HCT116 (cell line): ENCODE results near the gene COX10. TPM values are rescaled to one million over a fixed set of nuclear protein-coding genes. Genes with fewer than 3 reads are reported as not detected.

Experiments used
- ATAC-seq: fragments of 200-7000 bp; cut with Tn5 transposase; 2 replicates; pipeline ENCODE4 v1.9.1; 2020; ENCODE audit warnings: mild to moderate bottlenecking, moderate library complexity
- BruUV-seq: library from RNA; stranded (reverse); fragments of 400-500 nt; replicated peaks from 2 replicates; lab custom pipeline; 2021; lab: Mats Ljungman, UMichigan
- CTCF ChIA-PET: fragments of 300-600 bp; sonication (Branson Sonifier 250); formaldehyde crosslinking; loops from one replicate; lab custom pipeline; 2021; ENCODE audit warnings: antibody characterized with exemption; lab: Charles Lee
- POLR2A ChIA-PET: fragments of 300-600, 350-600 bp; sonication (Branson Sonifier 250); formaldehyde crosslinking; loops from one replicate; lab custom pipeline; 2021; ENCODE audit warnings: antibody characterized with exemption; lab: Charles Lee
- RAD21 ChIA-PET, 2 experiments: fragments of 300-600 bp; sonication (Branson Sonifier 250); formaldehyde crosslinking; loops; one replicate each; lab custom pipeline; 2023; ENCODE audit warnings: low total read pairs in 2 of 2; ENCODE audit not compliant: uncharacterized antibody in 2 of 2, unreplicated experiment in 2 of 2, low non-redundant PET in 1 of 2; lab: Charles Lee
- DNase-seq: peaks from one replicate; pipeline ENCODE4 v3.0.0-alpha.2; 2010; ENCODE audit warnings: low read depth, low spot score
- H2AFZ ChIP-seq: fragments of 200-600 bp; shearing (Covaris generic), sonication (generic); 2 replicates; pipeline ENCODE4 v1.6.1; 2017; ENCODE audit warnings: low read depth, mixed run types, mixed read lengths, antibody characterized with exemption, low read length; ENCODE audit not compliant: poor library complexity, severe bottlenecking
- H3K27ac ChIP-seq: 2 replicates; pipeline ENCODE4 v1.5.1; 2012; ENCODE audit warnings: low read depth, low read length
- H3K27me3 ChIP-seq: fragments of 200-600 bp; sonication (generic); 2 replicates; pipeline ENCODE4 v1.6.1; 2016; ENCODE audit warnings: mixed run types, low read length, mixed read lengths; ENCODE audit not compliant: insufficient read depth
- H3K36me3 ChIP-seq, 2 experiments: fragments of 200-500 bp in 1 of 2; fragments of 200-600 bp in 1 of 2; sonication (Bioruptor generic) in 1 of 2; sonication (generic) in 1 of 2; 2 replicates each; pipeline versions ENCODE4 v1.5.1 to v1.6.1; 2014 to 2016; ENCODE audit warnings: low read length in 2 of 2, inconsistent platforms in 1 of 2, mixed read lengths in 1 of 2, mixed run types in 1 of 2; ENCODE audit not compliant: insufficient read depth in 2 of 2, control insufficient read depth in 1 of 2
- H3K4me1 ChIP-seq, 2 experiments: fragments of 200-600 bp in 1 of 2; sonication (generic) in 1 of 2; 2 replicates each; pipeline versions ENCODE4 v1.5.1 to v1.6.1; 2012 to 2017; ENCODE audit warnings: low read length in 2 of 2, inconsistent platforms in 1 of 2, mild to moderate bottlenecking in 1 of 2, mixed read lengths in 1 of 2, mixed run types in 1 of 2, moderate library complexity in 1 of 2; ENCODE audit not compliant: insufficient read depth in 2 of 2, control insufficient read depth in 1 of 2
- H3K4me2 ChIP-seq: fragments of 200-600 bp; sonication (generic); 2 replicates; pipeline ENCODE4 v1.6.1; 2017; ENCODE audit warnings: mixed run types, low read length, mixed read lengths
- H3K4me3 ChIP-seq, 2 experiments: fragments of 200-600 bp in 1 of 2; sonication (generic) in 1 of 2; replicated peaks in 1 of 2; 2 replicates each; pipeline ENCODE4 v1.5.1; 2011 to 2016; ENCODE audit warnings: low read length in 2 of 2, control low read depth in 1 of 2, low read depth in 1 of 2, mild to moderate bottlenecking in 1 of 2, mixed read lengths in 1 of 2, mixed run types in 1 of 2
- H3K79me2 ChIP-seq: fragments of 200-600 bp; sonication (generic); 2 replicates; pipeline ENCODE4 v1.6.1; 2017; ENCODE audit warnings: mild to moderate bottlenecking, mixed run types, low read length, moderate library complexity, mixed read lengths; ENCODE audit not compliant: insufficient read depth
- H3K9ac ChIP-seq: fragments of 200-600 bp; sonication (generic); 2 replicates; pipeline ENCODE4 v1.6.1; 2016; ENCODE audit warnings: low read length, mixed read lengths
- H3K9me2 ChIP-seq: fragments of 200-600 bp; sonication (generic), shearing (Covaris generic); 2 replicates; pipeline ENCODE4 v1.6.1; 2017; ENCODE audit warnings: mixed run types, mild to moderate bottlenecking, moderate library complexity; ENCODE audit not compliant: insufficient read depth
- H3K9me3 ChIP-seq, 2 experiments: fragments of 200-500 bp in 1 of 2; fragments of 200-600 bp in 1 of 2; sonication (Bioruptor generic) in 1 of 2; sonication (generic) in 1 of 2; 2 replicates each; pipeline ENCODE4 v1.6.1; 2014 to 2017; ENCODE audit warnings: low read length in 2 of 2, mixed read lengths in 2 of 2, inconsistent platforms in 1 of 2, low read depth in 1 of 2, mild to moderate bottlenecking in 1 of 2, mixed run types in 1 of 2, moderate library complexity in 1 of 2; ENCODE audit not compliant: control insufficient read depth in 1 of 2, insufficient read depth in 1 of 2
- H4K20me1 ChIP-seq: fragments of 200-600 bp; sonication (generic), shearing (Covaris generic); 2 replicates; pipeline ENCODE4 v1.6.1; 2017; ENCODE audit warnings: mixed run types, mild to moderate bottlenecking, moderate library complexity; ENCODE audit not compliant: insufficient read depth
- CBX3 ChIP-seq: IDR thresholded peaks from 2 replicates; pipeline ENCODE4 v1.6.1; 2012; ENCODE audit warnings: low read depth
- CTCF ChIP-seq, 3 experiments: fragments of 200-600 bp in 1 of 3; sonication (generic) in 1 of 3; IDR thresholded peaks in 2 of 3; conservative IDR thresholded peaks in 1 of 3; 2 replicates each; pipeline ENCODE4 v1.5.1; 2012 to 2017; ENCODE audit warnings: low read depth in 2 of 3, low read length in 2 of 3, antibody characterized with exemption in 1 of 3, borderline replicate concordance in 1 of 3, control low read depth in 1 of 3, mild to moderate bottlenecking in 1 of 3, mixed read lengths in 1 of 3, mixed run types in 1 of 3, moderate library complexity in 1 of 3; ENCODE audit not compliant: insufficient read depth in 1 of 3
- ELF1 ChIP-seq: IDR thresholded peaks from 2 replicates; pipeline ENCODE4 v1.6.1; 2012; ENCODE audit warnings: low read depth, borderline replicate concordance
- EZH2phosphoT487 ChIP-seq: fragments of 200-600 bp; IDR thresholded peaks from 2 replicates; pipeline ENCODE4 v1.6.1; 2018; ENCODE audit warnings: antibody characterized with exemption, borderline replicate concordance
- FOSL1 ChIP-seq: IDR thresholded peaks from 2 replicates; pipeline ENCODE4 v1.6.1; 2012; ENCODE audit warnings: low read depth
- MAX ChIP-seq: IDR thresholded peaks from 2 replicates; pipeline ENCODE4 v1.6.1; 2012
- POLR2A ChIP-seq: IDR thresholded peaks from 2 replicates; pipeline ENCODE4 v1.7.0; 2011; ENCODE audit warnings: borderline replicate concordance; ENCODE audit not compliant: insufficient read depth, insufficient read length; ENCODE audit errors: extremely low read depth
- POLR2AphosphoS5 ChIP-seq: IDR thresholded peaks from 2 replicates; pipeline ENCODE4 v1.6.1; 2011; ENCODE audit warnings: mild to moderate bottlenecking, low read depth, low read length, moderate library complexity
- SIN3A ChIP-seq: IDR thresholded peaks from 2 replicates; pipeline ENCODE4 v1.6.1; 2012; ENCODE audit warnings: low read depth
- TCF7L2 ChIP-seq: IDR thresholded peaks from 2 replicates; pipeline ENCODE4 v1.7.0; 2011; ENCODE audit warnings: borderline replicate concordance, inconsistent platforms; ENCODE audit not compliant: insufficient read depth, insufficient read length; ENCODE audit errors: extremely low read depth
- ZBTB33 ChIP-seq: IDR thresholded peaks from 2 replicates; pipeline ENCODE4 v1.6.1; 2011; ENCODE audit warnings: mild to moderate bottlenecking, low read length, moderate library complexity; ENCODE audit not compliant: insufficient replicate concordance; ENCODE audit errors: extremely low read depth
- ZFX ChIP-seq: fragments of 450-650 bp; IDR thresholded peaks from 2 replicates; pipeline ENCODE4 v1.6.1; 2017
- ZNF274 ChIP-seq: fragments of 200-500 bp; sonication (Bioruptor generic); IDR thresholded peaks from 2 replicates; pipeline ENCODE4 v1.6.1; 2014; ENCODE audit warnings: mild to moderate bottlenecking, low read depth, low read length, inconsistent platforms
- intact Hi-C: fragments of 100-400 bp; cut with micrococcal nuclease; formaldehyde crosslinking; loops from 2 replicates; pipeline ENCODE4 v1.10.0; 2022
- total RNA-seq: library from RNA; stranded (reverse); gene quantifications from one replicate; pipeline ENCODE4 v1.2.1, GENCODE V29; 2021; ENCODE audit not compliant: unreplicated experiment

The COX10 gene
- total RNA-seq, 1 experiment from 2014 or later = 22.4 TPM

GRCh38 chr17:14138649-14139048, 69.3 kb downstream of the COX10 start (continued):
- TF ChIP-seq EZH2phosphoT487 (no peak), ZNF274 (no peak), TCF7L2 (no peak), CTCF (IDR thresholded peaks at IDR 0.05 in 2 of 3, conservative IDR thresholded peaks at IDR 0.05 in 1 of 3; ENCODE audit: borderline replicate concordance in 1 of 3, insufficient read depth in 1 of 3, low read depth in 2 of 3, low read length in 2 of 3) (no peak), ELF1 (no peak), POLR2A (no peak), POLR2AphosphoS5 (no peak), ZFX (no peak), CBX3 (no peak), SIN3A (no peak), FOSL1 (no peak), MAX (no peak)

DNA sequence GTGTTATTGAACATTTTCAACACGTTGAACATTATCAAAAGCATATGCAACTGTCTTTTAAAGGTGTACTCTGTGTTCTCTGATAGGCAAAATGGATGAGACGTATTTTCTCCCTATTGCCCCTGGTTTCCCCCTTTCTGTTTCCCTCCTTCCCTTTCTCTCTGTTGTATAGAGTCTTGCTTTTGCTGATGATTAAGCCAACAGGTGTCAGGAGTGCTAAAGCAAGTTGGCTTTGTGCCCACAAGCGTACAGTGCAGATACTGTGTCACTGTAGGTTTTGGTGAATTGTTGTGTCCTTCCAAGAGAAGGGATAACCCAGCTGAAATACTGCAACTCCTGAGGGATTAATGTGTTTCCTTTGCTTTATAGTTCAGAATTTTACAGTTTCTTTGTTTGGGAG, 74.4 kb downstream of the COX10 start:
- ChIA-PET RAD21 (no interaction called here), CTCF (no interaction called here), POLR2A (no interaction called here)
- H3K79me2 ChIP-seq = peaks cover 24% of the 10 kb centered on the region
- no peaks in the 10 kb centered on the region for H3K36me3 ChIP-seq
- no TSS peak for BruUV-seq
- no peak overlapping the region for H3K27ac ChIP-seq
- no peaks in the 10 kb centered on the region for H3K9me2 ChIP-seq
- no peaks in the 10 kb centered on the region for H3K4me1 ChIP-seq
- TF ChIP-seq POLR2A = no peak
- no peak for TF ChIP-seq ZBTB33
- DNase-seq (no peak), ATAC-seq (no peak)
- H2AFZ ChIP-seq = no peak overlapping the region
- no peaks in the 10 kb centered on the region for H3K9me3 ChIP-seq
- H3K27me3 ChIP-seq = no peaks in the 10 kb centered on the region
- H4K20me1 ChIP-seq = peaks cover 7% of the 10 kb centered on the region; the same call in 1 of the 2 replicates
- H3K4me2 ChIP-seq = no peak overlapping the region
- no peak overlapping the region for H3K4me3 ChIP-seq
- intact Hi-C loops = no loop called here
- H3K9ac ChIP-seq = no peak overlapping the region
